Peyer's patch (tissue), 4 donors: Measurements from ENCODE around the gene PLEKHH3. TPM values are rescaled to one million over a fixed set of nuclear protein-coding genes. Genes with fewer than 3 reads are reported as not detected.
A peak's percentile ranks its signal among the peaks of the same experiment; 100 is the strongest.
"Not testable (repeated sequence)": the region's sequence is repeated elsewhere in the genome, so short reads cannot be mapped to it uniquely, and the experiment has no call there.

Source experiments
- DNase-seq, 3 donors: peaks; one replicate each; pipeline ENCODE4 v3.0.0-alpha.2; 2017 to 2019
- H3K27ac ChIP-seq, 4 donors: fragments of 200-600 bp; sonication (generic); one replicate each; pipeline ENCODE4 v1.5.1; 2016 to 2019
- H3K27me3 ChIP-seq, 2 donors: fragments of 200-600 bp; sonication (generic); one replicate each; pipeline ENCODE4 v1.5.1; 2019
- H3K36me3 ChIP-seq, 3 donors: fragments of 200-600 bp; sonication (generic); one replicate each; pipeline ENCODE4 v1.5.1; 2016 to 2019
- H3K4me1 ChIP-seq, 4 donors: fragments of 200-600 bp; sonication (generic); one replicate each; pipeline ENCODE4 v1.5.1; 2016 to 2019
- H3K4me3 ChIP-seq, 4 donors: fragments of 200-600 bp; sonication (generic); 1 replicate in 3 of 4; 2 replicates in 1 of 4; pipeline ENCODE4 v1.5.1; 2016 to 2019; ENCODE audit warnings: mild to moderate bottlenecking in 1 of 4
- H3K9me3 ChIP-seq, 4 donors: fragments of 200-600 bp; sonication (generic); one replicate each; pipeline ENCODE4 v1.5.1; 2016 to 2019; ENCODE audit warnings: mild to moderate bottlenecking in 1 of 4
- POLR2A ChIP-seq, 2 donors: fragments of 450-650 bp; IDR thresholded peaks; one replicate each; pipeline ENCODE4 v1.5.1; 2017; ENCODE audit warnings: antibody characterized with exemption in 2 of 2, mild to moderate bottlenecking in 2 of 2, moderate library complexity in 2 of 2
- total RNA-seq, 4 donors: library from RNA; depleted of rRNA; stranded (reverse); fragments of >200 nt; gene quantifications; one replicate each; pipeline ENCODE4 v1.1.0, GENCODE V29; 2016
- TF ChIP-seq, protein P1 (sequence below), 6 experiments: fragments of 450-650 bp in 4 of 6; fragments of 200-600 bp in 2 of 6; sonication (generic) in 1 of 6; IDR thresholded peaks; one replicate each; pipeline ENCODE4 v1.5.1; 2017 to 2019; ENCODE audit warnings: antibody characterized with exemption in 6 of 6, mild to moderate bottlenecking in 3 of 6, moderate library complexity in 1 of 6

PLEKHH3 gene
- total RNA-seq, 4 donors from 2014 or later = 3.5 to 14.0 (median 10.8) TPM

DNA sequence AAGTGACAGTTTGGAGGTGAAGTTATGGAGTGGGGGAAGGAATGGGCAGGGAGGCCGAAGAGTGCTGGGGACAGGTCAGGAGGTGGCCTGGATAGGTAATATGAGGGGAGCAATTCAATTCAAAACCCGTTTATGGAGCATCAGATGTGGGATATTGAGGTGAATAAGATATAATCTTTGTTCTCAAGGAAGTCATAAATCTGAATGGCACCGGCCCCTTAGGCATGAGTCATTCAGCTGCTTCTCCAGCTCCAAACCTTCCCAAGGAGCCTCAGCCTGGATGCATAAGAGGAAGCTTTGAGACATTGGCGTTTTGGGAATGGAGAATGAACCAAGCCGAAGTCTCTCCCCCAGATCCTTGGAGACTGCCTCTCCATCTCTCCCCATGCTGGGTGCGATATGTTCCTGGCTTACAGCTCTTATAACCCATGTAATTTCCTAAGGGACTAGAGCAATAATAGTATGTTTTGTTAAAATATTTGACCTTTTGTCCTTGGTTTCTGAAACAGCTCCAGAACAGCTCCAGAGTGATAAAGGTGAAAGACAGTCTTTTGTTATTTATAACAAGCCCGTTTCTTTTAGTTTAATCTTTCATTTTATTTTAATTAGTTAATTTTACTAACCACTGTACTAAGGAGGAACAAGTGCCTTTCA is 16.0 kb downstream of the PLEKHH3 start:
- Histone ChIP-seq H3K27me3 (no peaks in the 10 kb centered on the region), H3K4me1 (peaks cover 0 to 27% (median 4%) of the 10 kb centered on the region in 4 donors), H3K36me3 (no peaks in the 10 kb centered on the region), H3K9me3 (no peaks in the 10 kb centered on the region), H3K27ac (peak overlapping the region in 2 of 4 donors; percentile 23 to 28), H3K4me3 (no peak overlapping the region)
- no peak for DNase-seq
- TF ChIP-seq, protein P1, sequence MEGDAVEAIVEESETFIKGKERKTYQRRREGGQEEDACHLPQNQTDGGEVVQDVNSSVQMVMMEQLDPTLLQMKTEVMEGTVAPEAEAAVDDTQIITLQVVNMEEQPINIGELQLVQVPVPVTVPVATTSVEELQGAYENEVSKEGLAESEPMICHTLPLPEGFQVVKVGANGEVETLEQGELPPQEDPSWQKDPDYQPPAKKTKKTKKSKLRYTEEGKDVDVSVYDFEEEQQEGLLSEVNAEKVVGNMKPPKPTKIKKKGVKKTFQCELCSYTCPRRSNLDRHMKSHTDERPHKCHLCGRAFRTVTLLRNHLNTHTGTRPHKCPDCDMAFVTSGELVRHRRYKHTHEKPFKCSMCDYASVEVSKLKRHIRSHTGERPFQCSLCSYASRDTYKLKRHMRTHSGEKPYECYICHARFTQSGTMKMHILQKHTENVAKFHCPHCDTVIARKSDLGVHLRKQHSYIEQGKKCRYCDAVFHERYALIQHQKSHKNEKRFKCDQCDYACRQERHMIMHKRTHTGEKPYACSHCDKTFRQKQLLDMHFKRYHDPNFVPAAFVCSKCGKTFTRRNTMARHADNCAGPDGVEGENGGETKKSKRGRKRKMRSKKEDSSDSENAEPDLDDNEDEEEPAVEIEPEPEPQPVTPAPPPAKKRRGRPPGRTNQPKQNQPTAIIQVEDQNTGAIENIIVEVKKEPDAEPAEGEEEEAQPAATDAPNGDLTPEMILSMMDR (IDR thresholded peaks at IDR 0.05) = no peak
- no peak for TF ChIP-seq POLR2A (IDR thresholded peaks at IDR 0.05)

DNA sequence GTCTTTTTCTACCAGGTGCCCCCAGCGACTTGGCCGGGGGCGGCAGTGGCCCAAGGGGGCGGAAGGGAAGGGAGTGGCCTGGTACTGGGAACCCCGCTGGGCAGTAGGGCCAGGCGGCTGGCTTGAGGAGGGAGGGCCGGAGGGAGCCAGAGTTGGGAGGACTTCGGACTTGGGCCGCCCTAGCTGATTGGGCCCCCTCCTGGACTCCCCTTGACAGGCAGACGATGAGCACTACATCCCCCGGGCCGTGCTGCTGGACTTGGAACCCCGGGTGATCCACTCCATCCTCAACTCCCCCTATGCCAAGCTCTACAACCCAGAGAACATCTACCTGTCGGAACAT is 16.9 kb downstream of the PLEKHH3 start:
- not testable (repeated sequence) for H3K27me3 ChIP-seq, H3K36me3 ChIP-seq, DNase-seq, H3K9me3 ChIP-seq
- Histone ChIP-seq H3K4me3 (peak overlapping the region; percentile 43 to 68 (median 60)), H3K27ac (peak overlapping the region in 1 of 4 donors; percentile 70), H3K4me1 (peaks cover 0 to 27% (median 4%) of the 10 kb centered on the region in 4 donors)

DNA sequence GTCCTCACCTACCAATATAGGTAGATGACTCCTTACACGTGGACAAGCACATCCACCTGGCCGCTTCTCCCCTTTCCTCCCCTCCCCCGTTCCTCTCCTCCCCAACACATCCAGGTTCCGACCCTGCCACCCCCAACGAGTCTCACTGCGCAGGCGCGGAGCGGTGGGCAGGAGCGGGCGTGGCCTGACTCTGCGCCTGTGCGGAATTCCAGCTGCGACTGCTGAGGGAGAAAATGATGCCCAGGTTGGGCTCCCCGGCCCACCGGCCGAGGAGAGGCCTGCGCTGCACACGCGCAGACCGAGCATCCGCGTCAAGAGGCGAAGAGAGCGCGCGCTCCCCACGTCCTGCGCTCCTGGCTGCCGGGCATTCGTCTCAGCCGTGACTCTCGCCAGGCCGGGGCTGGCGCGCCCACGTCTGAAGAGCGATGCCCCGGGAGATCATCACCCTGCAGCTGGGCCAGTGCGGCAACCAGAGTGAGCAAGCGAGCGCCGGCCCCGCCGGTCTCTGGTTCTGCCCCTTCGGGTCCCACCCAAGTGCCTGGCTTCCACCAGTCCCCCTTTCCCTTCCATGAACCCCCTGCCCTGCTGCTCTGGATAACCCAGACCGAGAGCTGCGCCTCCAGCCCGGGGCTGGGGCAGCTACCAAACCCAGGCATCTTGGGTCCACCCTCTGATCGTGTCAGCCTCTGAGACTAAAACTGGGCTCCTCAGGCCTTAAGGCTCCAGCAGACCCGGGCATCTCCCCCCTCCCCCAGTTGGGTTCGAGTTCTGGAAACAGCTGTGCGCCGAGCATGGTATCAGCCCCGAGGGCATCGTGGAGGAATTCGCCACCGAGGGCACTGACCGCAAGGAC is 17.5 kb downstream of the PLEKHH3 start, which contains the start of gene TUBG2:
TSS of gene TUBG2 (plus strand) at position 206 of the 853 bp plus-strand sequence. CDS start at position 426, 220 bp downstream.
- Histone ChIP-seq H3K27ac (peak within 1 kb of the TSS; percentile 44 to 70 (median 66)), H3K36me3 (no peaks in the 10 kb centered on the region), H3K9me3 (no peaks in the 10 kb centered on the region), H3K4me3 (peak within 1 kb of the TSS; percentile 43 to 68 (median 60)), H3K4me1 (peaks cover 0 to 28% (median 4%) of the 10 kb centered on the region in 4 donors), H3K27me3 (no peaks in the 10 kb centered on the region)
- peak; percentile 73 to 88 (median 78) for DNase-seq
- TF ChIP-seq, protein P1 (IDR thresholded peaks at IDR 0.05) = peak in 2 of 6 experiments; percentile 3 to 17
- peak in 1 of 2 donors; percentile 14 for TF ChIP-seq POLR2A (IDR thresholded peaks at IDR 0.05)

DNA sequence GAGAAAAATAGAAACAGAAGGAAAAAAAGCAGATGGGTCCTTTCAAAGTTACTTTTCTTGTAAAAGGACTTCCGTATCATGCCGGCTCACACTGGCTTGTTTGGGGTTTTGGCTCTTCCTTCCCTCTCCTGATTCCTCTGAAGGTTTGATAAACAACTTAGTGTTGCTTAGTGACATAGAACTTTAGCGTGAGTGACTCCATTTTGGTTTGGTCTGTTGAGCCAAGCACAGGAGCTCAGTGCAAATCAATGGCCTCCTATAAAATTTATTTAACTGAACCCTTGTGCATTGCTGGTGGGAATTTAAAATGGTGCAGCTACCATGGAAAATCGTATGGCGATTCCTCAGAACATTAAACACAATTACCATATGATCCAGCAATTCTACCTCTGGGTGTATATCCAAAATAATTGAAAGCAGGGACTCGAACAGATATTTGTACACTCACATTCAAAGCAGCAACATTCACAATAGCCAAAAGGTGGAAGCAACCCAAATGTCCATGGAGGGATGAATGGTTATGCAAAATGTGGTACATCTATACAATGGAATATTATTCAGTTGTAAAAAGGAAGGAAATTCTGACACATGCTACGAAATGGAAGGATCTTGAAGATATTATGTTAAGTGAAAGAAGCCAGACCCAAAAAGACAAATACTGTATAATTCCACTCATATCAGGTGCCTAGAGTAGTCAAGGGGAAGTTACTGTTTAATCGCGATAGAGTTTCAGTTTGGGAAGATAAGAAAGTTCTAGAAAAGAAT is 18.8 kb downstream of the PLEKHH3 start:
- no peak overlapping the region for H3K27ac ChIP-seq
- no peak overlapping the region for H3K4me3 ChIP-seq
- H3K9me3 ChIP-seq = no peaks in the 10 kb centered on the region
- TF ChIP-seq POLR2A (IDR thresholded peaks at IDR 0.05) = no peak
- TF ChIP-seq, protein P1 (IDR thresholded peaks at IDR 0.05) = no peak
- no peaks in the 10 kb centered on the region for H3K27me3 ChIP-seq
- peaks cover 0 to 31% (median 4%) of the 10 kb centered on the region in 4 donors for H3K4me1 ChIP-seq
- H3K36me3 ChIP-seq = no peaks in the 10 kb centered on the region
- no peak for DNase-seq

DNA sequence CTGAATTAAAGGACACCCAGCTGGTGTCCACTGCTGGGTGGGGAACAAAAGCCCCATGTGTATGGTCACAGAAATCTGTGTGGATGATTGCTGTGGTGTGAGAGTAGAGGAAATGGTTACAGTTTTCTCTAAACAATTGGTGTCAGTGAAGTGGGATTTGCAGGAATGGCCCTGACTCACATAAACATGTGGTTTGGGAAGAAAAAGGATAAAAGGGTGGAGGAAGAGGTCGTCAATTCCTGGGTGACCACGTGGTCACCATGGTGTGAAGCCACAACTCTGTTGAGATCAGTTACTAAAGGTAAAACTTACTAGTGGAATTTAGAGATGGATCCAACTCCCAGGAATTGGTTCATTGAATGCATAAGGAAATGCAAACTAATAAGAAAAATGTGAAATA is 21.3 kb downstream of the PLEKHH3 start:
- no peak overlapping the region for H3K4me3 ChIP-seq
- H3K9me3 ChIP-seq = no peaks in the 10 kb centered on the region
- DNase-seq = no peak
- peak overlapping the region in 1 of 4 donors; percentile 10 for H3K27ac ChIP-seq
- no peaks in the 10 kb centered on the region for H3K36me3 ChIP-seq
- no peaks in the 10 kb centered on the region for H3K27me3 ChIP-seq
- peaks cover 0 to 23% (median 4%) of the 10 kb centered on the region in 4 donors for H3K4me1 ChIP-seq
- TF ChIP-seq, protein P1 (IDR thresholded peaks at IDR 0.05) = no peak
- no peak for TF ChIP-seq POLR2A (IDR thresholded peaks at IDR 0.05)
